T-helper 22 cell (primary cell): ENCODE results near the gene PTCD2.

Source experiments
- DNase-seq: peaks from one replicate; pipeline ENCODE4 v3.0.0-alpha.2; 2020; ENCODE audit warnings: low read depth

Gene PTCD2

GRCh38 chr5:72417333-72418062 lies 97.3 kb downstream of the PTCD2 start:
- no peak for DNase-seq
